AG08395 (cell line): ENCODE measurements around the gene ANXA6.
A peak's percentile ranks its signal among the peaks of the same experiment; 100 is the strongest.

Source experiments
- DNase-seq: peaks from one replicate; pipeline ENCODE4 v3.0.0; 2012; ENCODE audit warnings: mixed read lengths, low spot score

ANXA6 gene

GRCh38 chr5:151130235-151130921, 27.2 kb downstream of the ANXA6 start:
- no peak for DNase-seq

- no peak for DNase-seq
These were observed 28.8 kb downstream of the ANXA6 start for GRCh38 chr5:151128817-151129216.

- no peak for DNase-seq
These were observed 29.7 kb downstream of the ANXA6 start for GRCh38 chr5:151127926-151128325.

- peak; percentile 74 for DNase-seq
These were observed 31.4 kb downstream of the ANXA6 start for GRCh38 chr5:151126199-151126645.

- DNase-seq = no peak
These were observed 32.2 kb downstream of the ANXA6 start for GRCh38 chr5:151125421-151125820.

GRCh38 chr5:151123897-151124751, 33.5 kb downstream of the ANXA6 start:
- peak; percentile 33 for DNase-seq

- DNase-seq = no peak
These were observed 34.8 kb downstream of the ANXA6 start for GRCh38 chr5:151122828-151123227.

GRCh38 chr5:151121665-151122064, 35.9 kb downstream of the ANXA6 start:
- DNase-seq = no peak

GRCh38 chr5:151121095-151121494, 36.5 kb downstream of the ANXA6 start:
- DNase-seq = no peak

- no peak for DNase-seq
These were observed 38.5 kb downstream of the ANXA6 start for GRCh38 chr5:151118913-151119575.

- DNase-seq = peak; percentile 80
These were observed 42.2 kb downstream of the ANXA6 start for GRCh38 chr5:151115272-151115905.

- DNase-seq = no peak
These were observed 43.9 kb downstream of the ANXA6 start for GRCh38 chr5:151113651-151114050.

GRCh38 chr5:151110992-151111391, 46.6 kb downstream of the ANXA6 start:
- DNase-seq = no peak

- DNase-seq = no peak
These were observed 47.4 kb downstream of the ANXA6 start for GRCh38 chr5:151110122-151110681.

GRCh38 chr5:151108566-151108965, 49.0 kb downstream of the ANXA6 start:
- no peak for DNase-seq

GRCh38 chr5:151107738-151108520, 49.6 kb downstream of the ANXA6 start:
- DNase-seq = peak; percentile 43

GRCh38 chr5:151107084-151107483, 50.5 kb downstream of the ANXA6 start:
- DNase-seq = no peak

GRCh38 chr5:151106509-151106908, 51.1 kb downstream of the ANXA6 start:
- no peak for DNase-seq

GRCh38 chr5:151106043-151106442, 51.5 kb downstream of the ANXA6 start:
- no peak for DNase-seq

GRCh38 chr5:151105561-151105960, 52.0 kb downstream of the ANXA6 start:
- no peak for DNase-seq

GRCh38 chr5:151104795-151105194, 52.8 kb downstream of the ANXA6 start:
- peak; percentile 77 for DNase-seq
